DMS53 treated with DMSO at 0.1 percent for 48 hours (cell line): Measurements from ENCODE around the gene GLCCI1.
A peak's percentile ranks its signal among the peaks of the same experiment; 100 is the strongest.

ENCODE experiments used
- DNase-seq: peaks from one replicate; lab custom pipeline; 2025; ENCODE audit not compliant: unreplicated experiment; lab: John Stamatoyannopoulos, UW

Gene GLCCI1

GRCh38 chr7:7968544-7969305 lies at the start of gene GLCCI1:
TSS of gene GLCCI1 (plus strand) at chr7:7968796. CDS start at chr7:7969351, 555 bp downstream.
- DNase-seq: peak; percentile 99

GRCh38 chr7:7919449-7919945 lies 49.1 kb upstream of the GLCCI1 start:
- DNase-seq: no peak

GRCh38 chr7:7920056-7920455 lies 48.5 kb upstream of the GLCCI1 start:
- peak; percentile 82 for DNase-seq

- peak; percentile 90 for DNase-seq
These were observed 48.1 kb upstream of the GLCCI1 start for GRCh38 chr7:7920481-7920880.

GRCh38 chr7:7921830-7922229 lies 46.8 kb upstream of the GLCCI1 start:
- DNase-seq: peak; percentile 58

- DNase-seq: peak; percentile 82
These were observed 45.8 kb upstream of the GLCCI1 start for GRCh38 chr7:7922684-7923385.

- DNase-seq: no peak
These were observed 44.8 kb upstream of the GLCCI1 start for GRCh38 chr7:7923818-7924217.

- DNase-seq: no peak
These were observed 44.3 kb upstream of the GLCCI1 start for GRCh38 chr7:7924303-7924702.

- no peak for DNase-seq
These were observed 37.0 kb upstream of the GLCCI1 start for GRCh38 chr7:7931626-7932025.

- DNase-seq: no peak
These were observed 36.0 kb upstream of the GLCCI1 start for GRCh38 chr7:7932553-7932952.

GRCh38 chr7:7933915-7934526 lies 34.6 kb upstream of the GLCCI1 start:
- DNase-seq: no peak

GRCh38 chr7:7934945-7935344 lies 33.7 kb upstream of the GLCCI1 start:
- no peak for DNase-seq

GRCh38 chr7:7938471-7938870 lies 30.1 kb upstream of the GLCCI1 start:
- DNase-seq: no peak

- no peak for DNase-seq
These were observed 24.6 kb upstream of the GLCCI1 start for GRCh38 chr7:7943951-7944350.

GRCh38 chr7:7944619-7945282 lies 23.8 kb upstream of the GLCCI1 start:
- DNase-seq: no peak

GRCh38 chr7:7946486-7946885 lies 22.1 kb upstream of the GLCCI1 start:
- no peak for DNase-seq

GRCh38 chr7:7948232-7948631 lies 20.4 kb upstream of the GLCCI1 start:
- DNase-seq: no peak

GRCh38 chr7:7953806-7954205 lies 14.8 kb upstream of the GLCCI1 start:
- DNase-seq: no peak

GRCh38 chr7:7956531-7957128 lies 12.0 kb upstream of the GLCCI1 start:
- DNase-seq: no peak

- no peak for DNase-seq
These were observed 11.1 kb upstream of the GLCCI1 start for GRCh38 chr7:7957513-7957912.
